H9 (cell line): ENCODE results near the gene TSEN34. TPM values are rescaled to one million over a fixed set of nuclear protein-coding genes. Genes with fewer than 3 reads are reported as not detected.

Experiments
- DNase-seq: peaks from one replicate; pipeline ENCODE4 v3.0.0-alpha.2; 2017
- H2AFZ ChIP-seq: one replicate; pipeline ENCODE4 v1.6.1; 2013; ENCODE audit warnings: mild to moderate bottlenecking, low read length, control low read depth, moderate library complexity
- H2AK5ac ChIP-seq: 2 replicates; pipeline ENCODE4 v1.6.1; 2013; ENCODE audit warnings: low read length, control low read depth, mixed read lengths; ENCODE audit not compliant: insufficient read length
- H2BK120ac ChIP-seq: one replicate; pipeline ENCODE4 v1.6.1; 2013; ENCODE audit warnings: low read depth, mild to moderate bottlenecking, low read length, control low read depth, inconsistent platforms; ENCODE audit not compliant: poor library complexity, severe bottlenecking
- H2BK12ac ChIP-seq: 2 replicates; pipeline ENCODE4 v1.6.1; 2013; ENCODE audit warnings: low read length, control low read depth, mixed read lengths, low read depth; ENCODE audit not compliant: insufficient read length
- H2BK15ac ChIP-seq: 2 replicates; pipeline ENCODE4 v1.6.1; 2013; ENCODE audit warnings: low read depth, low read length, control low read depth
- H2BK20ac ChIP-seq: one replicate; pipeline ENCODE4 v1.6.1; 2013; ENCODE audit warnings: low read depth, mild to moderate bottlenecking, low read length, control low read depth, inconsistent platforms; ENCODE audit not compliant: poor library complexity, severe bottlenecking
- H2BK5ac ChIP-seq: 2 replicates; pipeline ENCODE4 v1.6.1; 2013; ENCODE audit warnings: low read length, control low read depth, mixed read lengths; ENCODE audit not compliant: insufficient read length
- H3K14ac ChIP-seq: 2 replicates; pipeline ENCODE4 v1.6.1; 2013; ENCODE audit warnings: low read length, control low read depth; ENCODE audit not compliant: insufficient read depth
- H3K18ac ChIP-seq: 2 replicates; pipeline ENCODE4 v1.6.1; 2013; ENCODE audit warnings: low read depth, mild to moderate bottlenecking, mixed read lengths, low read length, control low read depth; ENCODE audit not compliant: insufficient read length
- H3K23ac ChIP-seq: 2 replicates; pipeline ENCODE4 v1.6.1; 2013; ENCODE audit warnings: low read length, control low read depth, mixed read lengths, low read depth; ENCODE audit not compliant: insufficient read length
- H3K23me2 ChIP-seq: 2 replicates; pipeline ENCODE4 v1.6.1; 2013; ENCODE audit warnings: low read depth, mild to moderate bottlenecking, mixed read lengths, low read length, control low read depth; ENCODE audit not compliant: insufficient read length, poor library complexity, severe bottlenecking
- H3K27ac ChIP-seq: 2 replicates; pipeline ENCODE4 v1.5.1; 2013; ENCODE audit warnings: low read length, control low read depth, mixed read lengths, low read depth; ENCODE audit not compliant: insufficient read length
- H3K27me3 ChIP-seq: 2 replicates; pipeline ENCODE4 v1.6.1; 2013; ENCODE audit warnings: low read length, control low read depth, inconsistent platforms; ENCODE audit not compliant: insufficient read depth
- H3K4ac ChIP-seq: 2 replicates; pipeline ENCODE4 v1.6.1; 2013; ENCODE audit warnings: low read depth, mild to moderate bottlenecking, control low read depth, inconsistent platforms, low read length, moderate library complexity
- H3K4me1 ChIP-seq: 2 replicates; pipeline ENCODE4 v1.6.1; 2013; ENCODE audit warnings: low read length, control low read depth, inconsistent platforms; ENCODE audit not compliant: insufficient read depth
- H3K4me2 ChIP-seq: 2 replicates; pipeline ENCODE4 v1.6.1; 2013; ENCODE audit warnings: low read length, control low read depth, mixed read lengths; ENCODE audit not compliant: insufficient read length, insufficient read depth
- H3K56ac ChIP-seq: 2 replicates; pipeline ENCODE4 v1.6.1; 2013; ENCODE audit warnings: low read depth, mild to moderate bottlenecking, mixed read lengths, low read length, control low read depth; ENCODE audit not compliant: insufficient read length
- H3K79me1 ChIP-seq: 2 replicates; pipeline ENCODE4 v1.6.1; 2013; ENCODE audit warnings: low read depth, mild to moderate bottlenecking, moderate library complexity, low read length, control low read depth, inconsistent platforms; ENCODE audit not compliant: insufficient read depth, poor library complexity, severe bottlenecking
- H3K79me2 ChIP-seq: 2 replicates; pipeline ENCODE4 v1.6.1; 2013; ENCODE audit warnings: low read length, control low read depth, inconsistent platforms; ENCODE audit not compliant: insufficient read depth
- H3K9ac ChIP-seq: 2 replicates; pipeline ENCODE4 v1.6.1; 2013; ENCODE audit warnings: low read length, control low read depth, mixed read lengths; ENCODE audit not compliant: insufficient read length; ENCODE audit errors: extremely low read depth
- H3K9me3 ChIP-seq: one replicate; pipeline ENCODE4 v1.6.1; 2013; ENCODE audit warnings: low read depth, low read length, inconsistent platforms; ENCODE audit not compliant: control insufficient read depth
- H3T11ph ChIP-seq: one replicate; pipeline ENCODE4 v1.6.1; 2013; ENCODE audit warnings: mild to moderate bottlenecking, low read length, control low read depth, inconsistent platforms
- H4K20me1 ChIP-seq: one replicate; pipeline ENCODE4 v1.6.1; 2013; ENCODE audit not compliant: control insufficient read depth, insufficient read length, insufficient read depth
- H4K5ac ChIP-seq: 2 replicates; pipeline ENCODE4 v1.6.1; 2013; ENCODE audit warnings: low read depth, mild to moderate bottlenecking, mixed read lengths, low read length, control low read depth; ENCODE audit not compliant: insufficient read length
- H4K8ac ChIP-seq: replicated peaks from 2 replicates; pipeline ENCODE4 v1.6.1; 2013; ENCODE audit warnings: low read length, control low read depth, mixed read lengths, low read depth; ENCODE audit not compliant: insufficient read length
- H4K91ac ChIP-seq: 2 replicates; pipeline ENCODE4 v1.6.1; 2013; ENCODE audit warnings: low read depth, mild to moderate bottlenecking, moderate library complexity, mixed read lengths, low read length, control low read depth; ENCODE audit not compliant: insufficient read length
- H3K27ac Mint-ChIP-seq, 3 experiments: 2 replicates in 2 of 3; 3 replicates in 1 of 3; pipeline ENCODE4 v1.8.0; 2020 to 2021; ENCODE audit warnings: mixed read lengths in 3 of 3, mild to moderate bottlenecking in 1 of 3, moderate library complexity in 1 of 3
- H3K27me3 Mint-ChIP-seq: 2 replicates; pipeline ENCODE4 v1.8.0; 2021; ENCODE audit warnings: low read depth, mild to moderate bottlenecking, moderate library complexity, mixed read lengths
- H3K36me3 Mint-ChIP-seq, 3 experiments: 2 replicates in 2 of 3; 3 replicates in 1 of 3; pipeline ENCODE4 v1.8.0; 2020 to 2021; ENCODE audit warnings: low read depth in 3 of 3, mixed read lengths in 3 of 3; ENCODE audit not compliant: insufficient read depth in 1 of 3
- H3K4me1 Mint-ChIP-seq, 2 experiments: 2 replicates each; pipeline ENCODE4 v1.8.0; 2020; ENCODE audit warnings: mixed read lengths in 2 of 2
- H3K4me3 Mint-ChIP-seq, 2 experiments: 2 replicates in 1 of 2; 3 replicates in 1 of 2; pipeline ENCODE4 v1.8.0; 2020 to 2021; ENCODE audit warnings: mild to moderate bottlenecking in 2 of 2, mixed read lengths in 2 of 2, moderate library complexity in 1 of 2
- H3K9me3 Mint-ChIP-seq, 2 experiments: 2 replicates in 1 of 2; 3 replicates in 1 of 2; pipeline ENCODE4 v1.8.0; 2020; ENCODE audit warnings: mild to moderate bottlenecking in 2 of 2, mixed read lengths in 2 of 2, moderate library complexity in 1 of 2
- CTCF ChIP-seq: fragments of 200-600 bp; sonication (generic); conservative IDR thresholded peaks from 3 replicates; pipeline ENCODE4 v1.8.0; 2021; ENCODE audit warnings: antibody characterized with exemption, mild to moderate bottlenecking
- WGBS: extraction: QIAGEN DNeasy Blood & Tissue Kit; methylation state at CpG from one replicate; pipeline ENCODE4 v1.1.7; 2013; ENCODE audit warnings: missing lambda C conversion rate, low lambda C conversion rate, mixed read lengths; ENCODE audit not compliant: insufficient read length; ENCODE audit errors: extremely low coverage; 5-methylcytosine and 5-hydroxymethylcytosine counted together
- total RNA-seq: library from RNA; stranded (reverse); gene quantifications from 2 replicates; pipeline ENCODE4 v1.2.1, GENCODE V29; 2021

TSEN34 gene
- total RNA-seq, 1 experiment from 2014 or later: 28.3 TPM

- Histone ChIP-seq H2BK20ac (no peak overlapping the region), H4K5ac (no peak overlapping the region), H3K14ac (no peak overlapping the region), H3K4me2 (no peak overlapping the region), H3T11ph (no peak overlapping the region), H3K27me3 (no peaks in the 10 kb centered on the region), H2BK120ac (no peak overlapping the region), H3K23me2 (peaks cover 10% of the 10 kb centered on the region), H2AFZ (no peak overlapping the region), H2BK12ac (no peak overlapping the region), H2AK5ac (no peak overlapping the region), H2BK15ac (no peak overlapping the region), H3K18ac (no peak overlapping the region), H4K20me1 (peaks cover 3% of the 10 kb centered on the region), H3K4ac (no peak overlapping the region), H2BK5ac (no peak overlapping the region), H4K91ac (no peak overlapping the region), H3K27ac (no peak overlapping the region), H3K56ac (no peak overlapping the region), H3K23ac (no peak overlapping the region), H3K79me1 (no peaks in the 10 kb centered on the region), H3K4me1 (peaks cover under 1% of the 10 kb centered on the region; the same call in 1 of the 2 replicates), H4K8ac (no peak overlapping the region), H3K9ac (no peak overlapping the region), H3K9me3 (no peaks in the 10 kb centered on the region), H3K79me2 (no peaks in the 10 kb centered on the region)
- H3K36me3 Mint-ChIP-seq: peaks cover 20 to 45% (median 43%) of the 10 kb centered on the region in 3 experiments
- H3K4me3 Mint-ChIP-seq: peak overlapping the region; percentile 87 to 93; a peak in 4 of 5 replicates
- H3K4me1 Mint-ChIP-seq: peaks cover 8 to 18% of the 10 kb centered on the region in 2 experiments
- TF ChIP-seq CTCF: no peak
- DNase-seq: peak; percentile 22
- H3K27ac Mint-ChIP-seq: peak overlapping the region in 1 of 3 experiments; percentile 52; a peak in 1 of 7 replicates
- H3K9me3 Mint-ChIP-seq: no peaks in the 10 kb centered on the region
- no peaks in the 10 kb centered on the region for H3K27me3 Mint-ChIP-seq
- WGBS: no CpG with 5 or more reads among the region's 11 CpGs
These were observed 4.2 kb upstream of the TSEN34 start for GRCh38 chr19:54186934-54187381.
